Testis (tissue), 3 donors: ENCODE measurements around the gene BAMBI. TPM values are rescaled to one million over a fixed set of nuclear protein-coding genes. Genes with fewer than 3 reads are reported as not detected.

Source experiments
- DNase-seq: peaks from one replicate; pipeline ENCODE4 v3.0.0-alpha.2; 2019
- H3K27ac ChIP-seq, 2 donors: fragments of 200-600 bp; sonication (generic); one replicate each; pipeline ENCODE4 v1.5.1; 2019
- H3K27me3 ChIP-seq: fragments of 200-600 bp; sonication (generic); one replicate; pipeline ENCODE4 v1.5.1; 2019
- H3K36me3 ChIP-seq: fragments of 200-600 bp; sonication (generic); one replicate; pipeline ENCODE4 v1.5.1; 2017; ENCODE audit warnings: low read depth; ENCODE audit errors: missing control alignments
- H3K4me1 ChIP-seq: fragments of 200-600 bp; sonication (generic); one replicate; pipeline ENCODE4 v1.5.1; 2019
- H3K4me3 ChIP-seq, 2 donors: fragments of 200-600 bp; sonication (generic); one replicate each; pipeline ENCODE4 v1.5.1; 2017 to 2019
- H3K9me3 ChIP-seq: fragments of 200-600 bp; sonication (generic); one replicate; pipeline ENCODE4 v1.5.1; 2017
- CTCF ChIP-seq, 3 experiments: fragments of 450-650 bp in 2 of 3; fragments of 200-600 bp in 1 of 3; sonication (generic) in 1 of 3; IDR thresholded peaks; one replicate each; pipeline ENCODE4 v1.5.1; 2016 to 2019; ENCODE audit warnings: antibody characterized with exemption in 3 of 3, mild to moderate bottlenecking in 2 of 3, moderate library complexity in 1 of 3
- POLR2A ChIP-seq: fragments of 450-650 bp; IDR thresholded peaks from one replicate; pipeline ENCODE4 v1.6.1; 2017; ENCODE audit warnings: antibody characterized with exemption, mild to moderate bottlenecking, moderate library complexity
- WGBS, 2 donors: methylation state at CpG; one replicate each; pipeline ENCODE4 v1.1.5; 2018; 5-methylcytosine and 5-hydroxymethylcytosine counted together
- intact Hi-C: fragments of 100-400 bp; cut with DNase I; formaldehyde crosslinking; loops from one replicate; pipeline ENCODE4 v1.15.1; 2023; ENCODE audit warnings: low total_unique reads
- polyA plus RNA-seq: library from polyadenylated mRNA; stranded (reverse); fragments of 350-450 nt; fragmentation: Illumina TruSeq; extraction: RNeasy Lipid Tissue Mini Kit (QIAGEN cat#74804); gene quantifications from one replicate; pipeline ENCODE4 v1.2.3, GENCODE V29; 2014; ENCODE audit warnings: low read depth, low replicate concordance; ENCODE audit not compliant: insufficient read depth
- total RNA-seq, 2 donors: library from RNA; depleted of rRNA; stranded (reverse); fragments of >200 nt; gene quantifications; one replicate each; pipeline ENCODE4 v1.2.3, GENCODE V29; 2016

Gene BAMBI
- total and polyA plus RNA-seq, 3 donors from 2014 or later: 24.4 to 59.6 (median 49.7) TPM

- H3K4me3 ChIP-seq: no peak overlapping the region
- H3K27ac ChIP-seq: no peak overlapping the region
- no peaks in the 10 kb centered on the region for H3K9me3 ChIP-seq
- H3K36me3 ChIP-seq: no peaks in the 10 kb centered on the region
- TF ChIP-seq POLR2A: no peak
- no peak for TF ChIP-seq CTCF (IDR thresholded peaks at IDR 0.05)
- no peak for DNase-seq
- intact Hi-C loops: no loop called here
- WGBS, 2 donors: 94 to 97% methylated on average over 1 of the region's 1 CpG
- H3K4me1 ChIP-seq: no peaks in the 10 kb centered on the region
- H3K27me3 ChIP-seq: no peaks in the 10 kb centered on the region
These were observed 39.4 kb downstream of the BAMBI start for GRCh38 chr10:28716748-28717147.

DNA sequence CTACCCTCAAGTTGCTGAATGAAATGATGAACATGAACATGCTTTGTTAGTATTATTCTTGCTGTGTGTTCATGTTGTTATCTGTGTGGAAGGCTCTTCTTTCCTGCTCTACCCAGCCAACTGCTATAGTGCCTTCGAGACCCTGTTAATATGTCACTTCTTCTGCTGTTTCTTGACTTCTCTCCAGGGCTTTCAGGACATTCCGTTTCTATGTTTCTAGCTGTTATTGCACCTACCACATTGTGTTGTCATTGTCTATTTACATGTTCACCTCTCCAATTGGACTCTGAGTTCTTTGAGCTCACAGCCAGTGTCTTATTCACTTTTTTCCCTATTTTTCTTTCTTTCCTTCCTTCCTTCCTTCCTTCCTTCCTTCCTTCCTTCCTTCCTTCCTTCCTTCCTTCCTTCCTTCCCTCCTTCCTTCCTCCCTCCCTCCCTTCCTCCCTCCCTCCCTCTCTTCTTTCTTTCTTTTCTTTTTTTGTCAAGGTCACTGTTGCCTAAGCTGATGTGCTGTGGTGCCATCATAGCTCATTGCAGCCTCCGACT, 40.4 kb downstream of the BAMBI start:
- no peak for DNase-seq
- Histone ChIP-seq H3K4me3 (no peak overlapping the region), H3K27me3 (no peaks in the 10 kb centered on the region), H3K27ac (no peak overlapping the region), H3K9me3 (no peaks in the 10 kb centered on the region), H3K4me1 (no peaks in the 10 kb centered on the region), H3K36me3 (no peaks in the 10 kb centered on the region)
- intact Hi-C loops: no loop called here
- WGBS, 2 donors: 67 to 69% methylated on average over 3 of the region's 3 CpGs
- no peak for TF ChIP-seq CTCF (IDR thresholded peaks at IDR 0.05)
- no peak for TF ChIP-seq POLR2A

GRCh38 chr10:28719789-28720436, 42.6 kb downstream of the BAMBI start:
- intact Hi-C loops: no loop called here
- Histone ChIP-seq H3K27ac (no peak overlapping the region), H3K36me3 (no peaks in the 10 kb centered on the region), H3K4me1 (no peaks in the 10 kb centered on the region), H3K9me3 (no peaks in the 10 kb centered on the region), H3K27me3 (no peaks in the 10 kb centered on the region), H3K4me3 (no peak overlapping the region)
- 65 to 73% methylated on average over 8 of the region's 8 CpGs for WGBS, 2 donors
- no peak for DNase-seq
- TF ChIP-seq POLR2A (no peak), CTCF (IDR thresholded peaks at IDR 0.05) (no peak)

GRCh38 chr10:28721318-28721951, 44.1 kb downstream of the BAMBI start:
- no peak for TF ChIP-seq CTCF (IDR thresholded peaks at IDR 0.05)
- TF ChIP-seq POLR2A: no peak
- Histone ChIP-seq H3K27me3 (no peaks in the 10 kb centered on the region), H3K4me1 (no peaks in the 10 kb centered on the region), H3K36me3 (no peaks in the 10 kb centered on the region), H3K9me3 (no peaks in the 10 kb centered on the region), H3K4me3 (peak overlapping the region in 1 of 2 donors; percentile 49), H3K27ac (no peak overlapping the region)
- no peak for DNase-seq
- intact Hi-C loops: no loop called here
- WGBS, 2 donors: 48 to 61% methylated on average over 11 of the region's 11 CpGs
